ENCODE data around the gene GPANK1. TPM values are rescaled to one million over a fixed set of nuclear protein-coding genes. Genes with fewer than 3 reads are reported as not detected.
A peak's percentile ranks its signal among the peaks of the same experiment; 100 is the strongest.

Gene GPANK1
- total and polyA plus RNA-seq, 10 donors = 12.4 to 21.3 (median 17.4) TPM

DNA sequence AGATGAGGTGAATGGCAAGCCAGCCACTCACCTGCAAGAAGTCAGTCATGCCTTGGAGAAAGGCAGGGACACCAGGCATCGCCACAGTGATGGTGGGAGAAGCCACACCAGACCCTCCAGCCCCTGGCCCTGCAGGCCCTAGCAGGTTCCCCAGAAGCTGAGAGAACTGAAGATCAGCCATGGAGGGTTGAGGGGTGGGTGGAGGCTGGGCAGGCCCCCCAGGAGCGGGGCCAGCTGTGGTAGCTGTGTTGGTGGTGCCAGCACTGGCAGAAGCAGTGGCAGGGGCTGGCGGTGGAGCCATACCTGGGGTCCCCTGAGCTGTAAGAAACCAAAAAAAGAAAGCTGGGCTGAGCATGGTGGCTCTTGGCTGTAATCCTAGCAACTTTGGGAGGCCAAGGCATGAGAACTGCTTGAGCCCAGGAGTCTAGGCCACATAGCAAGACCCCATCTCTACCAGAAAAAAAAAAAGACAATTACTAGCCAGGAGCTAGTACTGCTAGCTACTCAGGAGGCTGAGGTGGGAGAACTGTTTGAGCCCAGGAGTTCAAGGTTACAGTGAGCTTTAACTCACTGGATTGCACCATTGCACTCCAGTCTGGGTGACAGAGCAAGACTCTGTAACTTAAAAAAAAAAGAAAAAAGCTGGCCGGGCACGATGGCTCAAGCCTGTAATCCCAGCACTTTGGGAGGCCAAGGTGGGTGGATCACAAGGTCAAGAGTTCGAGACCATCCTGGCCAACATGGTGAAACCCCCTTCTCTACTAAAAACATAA lies 21.8 kb downstream of the GPANK1 start:
- Histone ChIP-seq H3K36me3 (peaks cover 15 to 100% (median 99%) of the 10 kb centered on the region in 6 donors), H3K27me3 (replicated peaks in 1 of 7) (no peaks in the 10 kb centered on the region), H3K27ac (no peak overlapping the region), H3K9me3 (no peaks in the 10 kb centered on the region), H3K4me3 (no peak overlapping the region), H3K4me1 (peaks cover 0 to 12% (median 2%) of the 10 kb centered on the region in 6 donors)
- intact Hi-C loops (cut with DNase I; ENCODE audit: low total_unique reads) = no loop called here
- no peak for DNase-seq
- 93 to 97% (median 93%) methylated on average over 6 of the region's 6 CpGs for WGBS, 5 donors
- TF ChIP-seq POLR2A (IDR thresholded peaks at IDR 0.05) (no peak), POLR2AphosphoS5 (IDR thresholded peaks at IDR 0.05) (no peak)
- TF ChIP-seq, protein P1, sequence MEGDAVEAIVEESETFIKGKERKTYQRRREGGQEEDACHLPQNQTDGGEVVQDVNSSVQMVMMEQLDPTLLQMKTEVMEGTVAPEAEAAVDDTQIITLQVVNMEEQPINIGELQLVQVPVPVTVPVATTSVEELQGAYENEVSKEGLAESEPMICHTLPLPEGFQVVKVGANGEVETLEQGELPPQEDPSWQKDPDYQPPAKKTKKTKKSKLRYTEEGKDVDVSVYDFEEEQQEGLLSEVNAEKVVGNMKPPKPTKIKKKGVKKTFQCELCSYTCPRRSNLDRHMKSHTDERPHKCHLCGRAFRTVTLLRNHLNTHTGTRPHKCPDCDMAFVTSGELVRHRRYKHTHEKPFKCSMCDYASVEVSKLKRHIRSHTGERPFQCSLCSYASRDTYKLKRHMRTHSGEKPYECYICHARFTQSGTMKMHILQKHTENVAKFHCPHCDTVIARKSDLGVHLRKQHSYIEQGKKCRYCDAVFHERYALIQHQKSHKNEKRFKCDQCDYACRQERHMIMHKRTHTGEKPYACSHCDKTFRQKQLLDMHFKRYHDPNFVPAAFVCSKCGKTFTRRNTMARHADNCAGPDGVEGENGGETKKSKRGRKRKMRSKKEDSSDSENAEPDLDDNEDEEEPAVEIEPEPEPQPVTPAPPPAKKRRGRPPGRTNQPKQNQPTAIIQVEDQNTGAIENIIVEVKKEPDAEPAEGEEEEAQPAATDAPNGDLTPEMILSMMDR (IDR thresholded peaks at IDR 0.05 in 8 of 11, conservative IDR thresholded peaks at IDR 0.05 in 3 of 11) = no peak

DNA sequence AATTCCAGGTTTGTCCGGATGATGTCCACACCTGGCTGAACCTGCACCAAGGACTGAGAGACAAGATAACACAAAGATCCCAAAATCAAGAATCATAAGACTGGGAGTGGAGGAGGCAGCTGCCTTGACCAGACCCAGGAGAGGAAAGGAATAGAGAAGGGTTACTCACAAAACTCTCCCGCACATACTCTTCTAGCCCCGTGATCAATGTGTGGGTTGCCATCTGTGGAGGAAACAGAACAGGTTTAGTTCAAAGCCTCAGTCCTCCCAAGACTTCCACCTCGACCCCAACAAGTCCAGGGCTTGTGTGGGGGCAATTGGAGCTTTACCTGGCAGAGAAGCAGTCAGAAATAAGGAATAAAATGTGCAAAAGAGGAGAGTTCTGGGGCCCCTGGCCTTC lies 23.4 kb downstream of the GPANK1 start:
- no peaks in the 10 kb centered on the region for H3K27me3 ChIP-seq (replicated peaks in 1 of 7)
- TF ChIP-seq, protein P1 (IDR thresholded peaks at IDR 0.05 in 8 of 11, conservative IDR thresholded peaks at IDR 0.05 in 3 of 11) = no peak
- TF ChIP-seq POLR2A (IDR thresholded peaks at IDR 0.05) = no peak
- TF ChIP-seq POLR2AphosphoS5 (IDR thresholded peaks at IDR 0.05) = no peak
- DNase-seq = no peak
- H3K27ac ChIP-seq = no peak overlapping the region
- H3K9me3 ChIP-seq = no peaks in the 10 kb centered on the region
- 83 to 93% (median 88%) methylated on average over 4 of the region's 4 CpGs for WGBS, 5 donors
- intact Hi-C loops (cut with DNase I; ENCODE audit: low total_unique reads) = no loop called here
- H3K4me3 ChIP-seq = no peak overlapping the region
- peaks cover 0 to 12% (median 2%) of the 10 kb centered on the region in 6 donors for H3K4me1 ChIP-seq
- H3K36me3 ChIP-seq = peaks cover 4 to 100% (median 99%) of the 10 kb centered on the region in 6 donors

DNA sequence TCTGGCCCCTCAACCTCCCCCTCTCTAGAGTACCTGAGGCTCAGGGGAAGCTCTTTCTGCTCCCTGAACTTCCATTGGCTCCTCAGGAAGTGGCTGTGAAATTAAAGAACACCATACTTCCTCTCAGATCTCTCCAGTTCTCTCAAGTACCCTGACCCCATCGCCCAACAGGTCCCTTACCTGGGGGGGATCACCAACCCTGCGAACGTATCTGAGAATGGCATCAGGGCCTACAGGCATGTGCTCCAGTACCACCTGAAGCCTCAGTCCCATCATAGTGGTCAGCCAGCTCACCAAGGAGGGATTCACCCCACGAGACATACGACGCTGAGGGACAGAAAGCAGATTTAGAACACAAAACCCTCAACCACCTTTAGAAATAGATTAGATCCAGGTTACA lies 24.2 kb downstream of the GPANK1 start:
- Histone ChIP-seq H3K27ac (peak overlapping the region in 1 of 8 donors; percentile 46), H3K36me3 (peaks cover 4 to 100% (median 99%) of the 10 kb centered on the region in 6 donors), H3K27me3 (replicated peaks in 1 of 7) (no peaks in the 10 kb centered on the region), H3K4me1 (peaks cover 0 to 12% (median 2%) of the 10 kb centered on the region in 6 donors), H3K4me3 (no peak overlapping the region), H3K9me3 (no peaks in the 10 kb centered on the region)
- DNase-seq = no peak
- intact Hi-C loops (cut with DNase I; ENCODE audit: low total_unique reads) = no loop called here
- 86 to 93% (median 89%) methylated on average over 6 of the region's 6 CpGs for WGBS, 5 donors
- TF ChIP-seq POLR2A (IDR thresholded peaks at IDR 0.05) (no peak), POLR2AphosphoS5 (IDR thresholded peaks at IDR 0.05) (no peak)
- TF ChIP-seq, protein P1 (IDR thresholded peaks at IDR 0.05 in 8 of 11, conservative IDR thresholded peaks at IDR 0.05 in 3 of 11) = no peak

DNA sequence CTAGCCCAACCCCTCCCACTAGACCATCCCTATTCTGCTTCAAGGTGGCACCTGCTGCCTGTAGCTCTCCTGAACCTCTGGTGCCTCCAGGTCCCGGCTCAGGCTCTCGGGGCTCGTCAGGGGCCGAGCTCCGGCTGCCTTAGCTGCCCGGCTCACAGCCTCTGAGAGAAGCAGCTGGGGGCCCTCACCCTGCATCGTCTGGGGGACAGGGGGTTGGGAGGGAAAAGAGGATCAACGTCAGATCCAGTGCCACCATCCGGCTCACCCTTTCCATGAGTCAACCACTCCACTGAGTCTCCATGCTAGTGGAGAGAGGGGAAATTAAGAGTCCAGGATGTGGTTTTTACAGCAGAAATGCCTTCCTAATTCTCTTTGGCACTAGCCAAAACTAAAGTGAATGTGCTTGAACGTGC lies 25.3 kb downstream of the GPANK1 start:
- H3K4me1 ChIP-seq = peaks cover 0 to 12% (median 2%) of the 10 kb centered on the region in 6 donors
- DNase-seq = no peak
- no peaks in the 10 kb centered on the region for H3K27me3 ChIP-seq (replicated peaks in 1 of 7)
- intact Hi-C loops (cut with DNase I; ENCODE audit: low total_unique reads) = no loop called here
- TF ChIP-seq POLR2A (IDR thresholded peaks at IDR 0.05) (no peak), POLR2AphosphoS5 (IDR thresholded peaks at IDR 0.05) (peak; percentile 4 to 66 (median 36))
- WGBS, 5 donors = 51 to 89% (median 76%) methylated on average over 5 to 10 of the region's 10 CpGs
- no peaks in the 10 kb centered on the region for H3K9me3 ChIP-seq
- H3K36me3 ChIP-seq = peaks cover 4 to 100% (median 99%) of the 10 kb centered on the region in 6 donors
- H3K27ac ChIP-seq = peak overlapping the region in 3 of 8 donors; percentile 7 to 46 (median 10)
- H3K4me3 ChIP-seq = no peak overlapping the region

Data from spleen (tissue), 11 donors.